Bronchial epithelial cell (primary cell): ENCODE data around the gene EGFL7. TPM values are rescaled to one million over a fixed set of nuclear protein-coding genes. Genes with fewer than 3 reads are reported as not detected.

ENCODE experiments used
- DNase-seq: peaks from one replicate; pipeline ENCODE4 v3.0.0-alpha.2; 2010; ENCODE audit warnings: low read depth
- FAIRE-seq: peaks from 2 replicates; lab custom pipeline; 2011; peaks lifted over from hg19 to GRCh38; lab: Jason Lieb, UNC
- H3K27me3 ChIP-seq: 2 replicates; pipeline ENCODE4 v1.5.1; 2011; ENCODE audit warnings: low read length; ENCODE audit not compliant: control insufficient read depth, insufficient read depth
- H3K36me3 ChIP-seq: 2 replicates; pipeline ENCODE4 v1.5.1; 2011; ENCODE audit warnings: low read length; ENCODE audit not compliant: control insufficient read depth, insufficient read depth
- H3K4me3 ChIP-seq: 2 replicates; pipeline ENCODE4 v1.5.1; 2011; ENCODE audit warnings: mild to moderate bottlenecking, low read depth, low read length, control low read depth
- CTCF ChIP-seq: IDR thresholded peaks from 2 replicates; pipeline ENCODE4 v1.5.1; 2011; ENCODE audit warnings: mild to moderate bottlenecking, moderate library complexity, low read length, control low read depth, inconsistent platforms; ENCODE audit not compliant: insufficient read depth, severe bottlenecking
- total RNA-seq: library from RNA; depleted of rRNA; stranded (reverse); fragments of >200 nt; gene quantifications from 2 replicates; pipeline ENCODE4 v1.2.1, GENCODE V29; 2014

EGFL7 gene
- total RNA-seq, 1 donor from 2014 or later = 11.8 TPM

GRCh38 chr9:136643596-136644342 is 18.9 kb upstream of the EGFL7 start:
- DNase-seq (no peak), FAIRE-seq (no peak)
- no peaks in the 10 kb centered on the region for H3K36me3 ChIP-seq
- no peak overlapping the region for H3K4me3 ChIP-seq
- no peak for TF ChIP-seq CTCF
- peaks cover 10% of the 10 kb centered on the region for H3K27me3 ChIP-seq

GRCh38 chr9:136644343-136644592 is 18.4 kb upstream of the EGFL7 start:
- no peak for TF ChIP-seq CTCF

GRCh38 chr9:136644593-136645351 is 17.9 kb upstream of the EGFL7 start:
- Histone ChIP-seq H3K36me3 (no peaks in the 10 kb centered on the region), H3K27me3 (peaks cover 10% of the 10 kb centered on the region), H3K4me3 (no peak overlapping the region)
- FAIRE-seq = no peak
- DNase-seq = peak; percentile 29
- peak; percentile 92 for TF ChIP-seq CTCF

More at GRCh38 chr9:136644343-136644592, 18.4 kb upstream of the EGFL7 start:
- FAIRE-seq (no peak), DNase-seq (no peak)
- H3K27me3 ChIP-seq = peaks cover 10% of the 10 kb centered on the region
- H3K4me3 ChIP-seq = no peak overlapping the region
- H3K36me3 ChIP-seq = no peaks in the 10 kb centered on the region

- no peak overlapping the region for H3K4me3 ChIP-seq
- no peaks in the 10 kb centered on the region for H3K36me3 ChIP-seq
- no peak for FAIRE-seq
- DNase-seq = no peak
- peaks cover 10% of the 10 kb centered on the region for H3K27me3 ChIP-seq
- no peak for TF ChIP-seq CTCF
Observed at GRCh38 chr9:136645352-136645902, 17.3 kb upstream of the EGFL7 start.

- Histone ChIP-seq H3K36me3 (no peaks in the 10 kb centered on the region), H3K27me3 (peaks cover 10% of the 10 kb centered on the region), H3K4me3 (no peak overlapping the region)
- FAIRE-seq = no peak
- TF ChIP-seq CTCF = no peak
- no peak for DNase-seq
Observed at GRCh38 chr9:136645903-136646754, 16.6 kb upstream of the EGFL7 start.
